Kidney (tissue), 22 donors: Measurements from ENCODE around the gene RBL2. TPM values are rescaled to one million over a fixed set of nuclear protein-coding genes. Genes with fewer than 3 reads are reported as not detected.
"Not testable (repeated sequence)": the region's sequence is repeated elsewhere in the genome, so short reads cannot be mapped to it uniquely, and the experiment has no call there.

Experiments used
- DNase-seq, 5 donors: peaks; one replicate each; pipeline ENCODE4 v3.0.0-alpha.2; 2013 to 2020
- FAIRE-seq: peaks from 2 replicates; lab custom pipeline; 2012; peaks lifted over from hg19 to GRCh38; lab: Jason Lieb, UNC
- H3K27ac ChIP-seq, 2 donors: one replicate each; pipeline ENCODE4 v1.7.0; 2013; ENCODE audit warnings: low read depth in 2 of 2, low read length in 2 of 2, inconsistent platforms in 1 of 2
- H3K27me3 ChIP-seq: one replicate; pipeline ENCODE4 v1.7.1; 2013; ENCODE audit warnings: low read length, inconsistent platforms; ENCODE audit not compliant: control insufficient read depth, insufficient read depth
- H3K36me3 ChIP-seq, 3 donors: one replicate each; pipeline versions ENCODE4 v1.7.0 to v1.7.1; 2013; ENCODE audit warnings: low read length in 3 of 3, control low read depth in 1 of 3, inconsistent platforms in 1 of 3; ENCODE audit not compliant: insufficient read depth in 3 of 3, control insufficient read depth in 2 of 3
- H3K4me1 ChIP-seq, 3 donors: one replicate each; pipeline versions ENCODE4 v1.7.0 to v1.7.1; 2013; ENCODE audit warnings: low read length in 3 of 3, inconsistent platforms in 1 of 3, low read depth in 1 of 3; ENCODE audit not compliant: control insufficient read depth in 2 of 3, insufficient read depth in 2 of 3
- H3K4me3 ChIP-seq, 3 donors: one replicate each; pipeline versions ENCODE4 v1.7.0 to v1.8.1; 2013; ENCODE audit warnings: low read length in 3 of 3, control low read depth in 1 of 3, inconsistent platforms in 1 of 3
- H3K9ac ChIP-seq, 3 donors: one replicate each; pipeline versions ENCODE4 v1.7.0 to v1.7.1; 2013; ENCODE audit warnings: low read length in 3 of 3, control low read depth in 1 of 3, inconsistent platforms in 1 of 3
- H3K9me3 ChIP-seq, 3 donors: one replicate each; pipeline versions ENCODE4 v1.7.0 to v1.7.1; 2013; ENCODE audit warnings: low read length in 3 of 3, control low read depth in 1 of 3, inconsistent platforms in 1 of 3; ENCODE audit not compliant: control insufficient read depth in 2 of 3, insufficient read depth in 1 of 3
- CTCF ChIP-seq: IDR thresholded peaks from 3 replicates; pipeline ENCODE4 v1.5.1; 2012; ENCODE audit warnings: mild to moderate bottlenecking, moderate library complexity, borderline replicate concordance; ENCODE audit not compliant: insufficient read depth; ENCODE audit errors: extremely low read depth
- intact Hi-C: fragments of 100-400 bp; cut with DNase I; formaldehyde crosslinking; loops from one replicate; pipeline ENCODE4 v1.11.1; 2022
- long read RNA-seq, 10 donors: library from polyadenylated mRNA in 1 of 10; unstranded in 1 of 10; transcript quantifications; one replicate each; pipeline ENCODE4 v2.0.0 and lab custom pipeline, GENCODE V29; 2021 to 2026
- polyA plus RNA-seq: library from polyadenylated mRNA; stranded (reverse); fragments of 350-450 nt; fragmentation: Illumina TruSeq; extraction: RNeasy Lipid Tissue Mini Kit (QIAGEN cat#74804); gene quantifications from one replicate; pipeline ENCODE4 v1.2.3, GENCODE V29; 2014; ENCODE audit warnings: low read depth, low replicate concordance; ENCODE audit not compliant: insufficient read depth
- total RNA-seq: library from RNA; stranded (reverse); fragmentation: NEBNext Ultra II Directional; extraction: Animal tissue kit (Norgen Biotek cat#: 25700); gene quantifications from one replicate; pipeline ENCODE4 v1.2.1, GENCODE V29; 2021
- donor health status: control.
- donor health status: control.
- donor health status: control.
- donor health status: control.
- donor health status: control.
- donor health status: DM: yes; HTN: yes; CAD: no.
- donor health status: Normal renal cell carcinoma (clear cell type).

The RBL2 gene
- total RNA-seq (67.9 TPM), polyA plus RNA-seq (22.7 TPM)
- long read RNA-seq, donor 1, partial matches to known transcripts, result 5 of 5 reads
- long read RNA-seq, donor 1, other reads (novel, unspliced or antisense), result 0 of 5 reads
- long read RNA-seq, donor 2, partial matches to known transcripts, result 0 of 1 reads
- long read RNA-seq, donor 2, other reads (novel, unspliced or antisense), result 0 of 1 reads
- long read RNA-seq, donor 3, full-length matches to known transcripts, result 6 of 15 reads
- long read RNA-seq, donor 3, partial matches to known transcripts, result 9 of 15 reads
- long read RNA-seq, donor 3, other reads (novel, unspliced or antisense), result 0 of 15 reads
- long read RNA-seq, donor 4, full-length matches to known transcripts, result 4 of 73 reads
- long read RNA-seq, donor 4, partial matches to known transcripts, result 62 of 73 reads
- long read RNA-seq, donor 4, other reads (novel, unspliced or antisense), result 7 of 73 reads
- long read RNA-seq, donor 5, full-length matches to known transcripts, result 2 of 2 reads
- long read RNA-seq, donor 5, partial matches to known transcripts, result 0 of 2 reads
- long read RNA-seq, donor 5, other reads (novel, unspliced or antisense), result 0 of 2 reads
- long read RNA-seq, donor 6, full-length matches to known transcripts, result 1 of 6 reads
- long read RNA-seq, donor 6, partial matches to known transcripts, result 5 of 6 reads
- long read RNA-seq, donor 6, other reads (novel, unspliced or antisense), result 0 of 6 reads
- long read RNA-seq, donor 7, full-length matches to known transcripts, result 34 of 112 reads
- long read RNA-seq, donor 7, partial matches to known transcripts, result 57 of 112 reads
- long read RNA-seq, donor 7, other reads (novel, unspliced or antisense), result 21 of 112 reads
- long read RNA-seq, donor 8, partial matches to known transcripts, result 6 of 6 reads
- long read RNA-seq, donor 8, other reads (novel, unspliced or antisense), result 0 of 6 reads
- long read RNA-seq, donor 9, full-length matches to known transcripts, result 5 of 5 reads
- long read RNA-seq, donor 9, partial matches to known transcripts, result 0 of 5 reads
- long read RNA-seq, donor 9, other reads (novel, unspliced or antisense), result 0 of 5 reads
- long read RNA-seq, donor 10, full-length matches to known transcripts, result 3 of 25 reads
- long read RNA-seq, donor 10, partial matches to known transcripts, result 22 of 25 reads
- long read RNA-seq, donor 10, other reads (novel, unspliced or antisense), result 0 of 25 reads

GRCh38 chr16:53434377-53435065, at the start of gene RBL2:
RBL2 (plus strand) TSS chr16:53434471; CDS start chr16:53434557, 86 bp downstream.
- Histone ChIP-seq H3K4me3 (peak within 1 kb of the TSS; percentile 93 to 96 (median 94)), H3K9ac (peak within 1 kb of the TSS; percentile 84 to 92 (median 89)), H3K27ac (peak within 1 kb of the TSS; percentile 84 to 85), H3K36me3 (no peaks in the 10 kb centered on the region), H3K27me3 (no peaks in the 10 kb centered on the region), H3K4me1 (peaks cover 0 to 10% (median 3%) of the 10 kb centered on the region in 3 donors), H3K9me3 (no peaks in the 10 kb centered on the region)
- DNase-seq, result peak; percentile 86 to 95 (median 92)
- no peak for TF ChIP-seq CTCF
- intact Hi-C loops, result no loop called here
- FAIRE-seq, result no peak

- H3K36me3 ChIP-seq, H3K4me3 ChIP-seq, FAIRE-seq, H3K27me3 ChIP-seq, H3K9ac ChIP-seq, intact Hi-C loops, H3K4me1 ChIP-seq, H3K9me3 ChIP-seq, H3K27ac ChIP-seq, DNase-seq: not testable (repeated sequence)
Measured at GRCh38 chr16:53384610-53385009, 49.7 kb upstream of the RBL2 start.

GRCh38 chr16:53404959-53405358, 29.3 kb upstream of the RBL2 start:
- no peak for DNase-seq
- intact Hi-C loops, result no loop called here
- no peak overlapping the region for H3K9ac ChIP-seq
- H3K4me1 ChIP-seq, result no peaks in the 10 kb centered on the region
- no peak for TF ChIP-seq CTCF
- H3K27me3 ChIP-seq, result no peaks in the 10 kb centered on the region
- H3K36me3 ChIP-seq, result no peaks in the 10 kb centered on the region
- H3K27ac ChIP-seq, result no peak overlapping the region
- no peaks in the 10 kb centered on the region for H3K9me3 ChIP-seq
- no peak overlapping the region for H3K4me3 ChIP-seq
- FAIRE-seq, result no peak
